Activated B cell treated with CpG ODN at 0.5 μM for 24 hours (primary cell): Measurements from ENCODE around the gene PPP6C. TPM values are rescaled to one million over a fixed set of nuclear protein-coding genes. Genes with fewer than 3 reads are reported as not detected.
"Not testable (repeated sequence)": the region's sequence is repeated elsewhere in the genome, so short reads cannot be mapped to it uniquely, and the experiment has no call there.

Experiments
- ATAC-seq: fragments of 200-7000 bp; cut with Tn5 transposase; one replicate; pipeline ENCODE4 v1.10.0; 2021; ENCODE audit warnings: low read depth, mild to moderate bottlenecking, moderate library complexity
- CTCF ChIA-PET: fragments of 350-600 bp; sonication (Branson Sonifier 250); formaldehyde crosslinking; loops from one replicate; lab custom pipeline; 2021; ENCODE audit warnings: antibody characterized with exemption; lab: Charles Lee
- POLR2A ChIA-PET: fragments of 350-600 bp; sonication (Branson Sonifier 250); formaldehyde crosslinking; loops from one replicate; lab custom pipeline; 2021; ENCODE audit warnings: antibody characterized with exemption; lab: Charles Lee
- DNase-seq: peaks from one replicate; pipeline ENCODE4 v3.0.0; 2022
- H3K27ac Mint-ChIP-seq: one replicate; pipeline ENCODE4 v1.8.0; 2020; ENCODE audit warnings: mixed read lengths
- H3K27me3 Mint-ChIP-seq: one replicate; pipeline ENCODE4 v1.8.0; 2021; ENCODE audit warnings: mixed read lengths
- H3K36me3 Mint-ChIP-seq: one replicate; pipeline ENCODE4 v1.8.0; 2021; ENCODE audit warnings: low read depth, mixed read lengths
- H3K4me1 Mint-ChIP-seq: one replicate; pipeline ENCODE4 v1.8.0; 2021; ENCODE audit warnings: mixed read lengths
- H3K4me3 Mint-ChIP-seq: one replicate; pipeline ENCODE4 v1.8.0; 2020; ENCODE audit warnings: mild to moderate bottlenecking, mixed read lengths
- H3K9me3 Mint-ChIP-seq: one replicate; pipeline ENCODE4 v1.8.0; 2020; ENCODE audit warnings: mixed read lengths
- CTCF ChIP-seq: fragments of 200-600 bp; IDR thresholded peaks from one replicate; pipeline ENCODE4 v1.8.0; 2022; ENCODE audit warnings: antibody characterized with exemption, mild to moderate bottlenecking
- intact Hi-C: fragments of 100-400 bp; cut with micrococcal nuclease; formaldehyde crosslinking; loops from one replicate; pipeline ENCODE4 v1.15.1; 2024
- total RNA-seq: library from RNA; stranded (reverse); gene quantifications from 2 replicates; pipeline ENCODE4 v1.2.3, GENCODE V29; 2022

The PPP6C gene
- total RNA-seq, 1 donor from 2014 or later, result 41.2 TPM

DNA sequence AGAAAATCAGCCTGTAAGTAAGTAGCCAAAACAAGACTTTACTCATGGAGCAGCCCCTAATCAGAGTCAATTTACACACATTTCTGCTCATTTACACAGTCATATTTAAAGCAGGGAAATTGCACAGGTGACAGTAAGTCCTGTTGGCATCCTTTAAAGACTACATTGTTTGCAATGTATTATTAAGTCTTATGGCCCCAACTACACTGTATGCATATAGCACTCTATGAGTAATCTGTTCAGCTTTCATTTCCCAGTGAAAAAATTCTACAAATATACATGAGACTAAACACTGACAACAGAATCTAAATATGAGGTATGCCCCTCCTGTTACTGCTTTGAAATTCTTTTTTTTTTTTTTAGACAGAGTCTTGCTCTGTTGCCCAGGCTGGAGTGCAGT lies 19.7 kb downstream of the PPP6C start:
- peaks cover 42% of the 10 kb centered on the region for H3K36me3 Mint-ChIP-seq
- ChIA-PET POLR2A (no interaction called here), CTCF (no interaction called here)
- H3K4me1 Mint-ChIP-seq, result peaks cover 13% of the 10 kb centered on the region
- intact Hi-C loops, result no loop called here
- ATAC-seq (no peak), DNase-seq (no peak)
- H3K9me3 Mint-ChIP-seq, result no peaks in the 10 kb centered on the region
- no peak overlapping the region for H3K27ac Mint-ChIP-seq
- TF ChIP-seq CTCF, result no peak
- H3K4me3 Mint-ChIP-seq, result no peak overlapping the region
- H3K27me3 Mint-ChIP-seq, result no peaks in the 10 kb centered on the region

DNA sequence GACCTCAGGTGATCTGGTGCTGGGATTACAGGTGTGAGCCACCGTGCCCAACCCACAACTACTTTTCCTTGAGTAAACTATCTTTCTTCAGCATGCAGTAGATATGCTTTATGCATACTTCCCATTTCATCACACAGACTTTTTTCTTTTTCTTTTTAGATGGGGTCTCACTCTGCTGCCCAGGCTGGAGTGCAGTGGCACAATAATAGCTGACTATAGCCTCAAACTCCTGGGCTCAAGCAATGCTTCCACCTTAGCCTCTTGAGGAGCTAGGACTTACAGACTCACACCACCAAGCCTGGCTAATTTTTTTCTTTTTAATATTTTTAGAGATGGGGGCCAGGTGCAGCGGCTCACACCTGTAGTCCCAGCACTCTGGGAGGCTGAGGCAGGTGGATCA lies 22.8 kb downstream of the PPP6C start:
- ChIA-PET CTCF (no interaction called here), POLR2A (no interaction called here)
- Mint-ChIP-seq H3K4me1 (no peaks in the 10 kb centered on the region), H3K9me3 (no peaks in the 10 kb centered on the region), H3K4me3 (no peak overlapping the region), H3K27ac (no peak overlapping the region), H3K27me3 (no peaks in the 10 kb centered on the region), H3K36me3 (peaks cover 42% of the 10 kb centered on the region)
- no peak for DNase-seq
- no peak for ATAC-seq
- intact Hi-C loops, result no loop called here
- no peak for TF ChIP-seq CTCF

DNA sequence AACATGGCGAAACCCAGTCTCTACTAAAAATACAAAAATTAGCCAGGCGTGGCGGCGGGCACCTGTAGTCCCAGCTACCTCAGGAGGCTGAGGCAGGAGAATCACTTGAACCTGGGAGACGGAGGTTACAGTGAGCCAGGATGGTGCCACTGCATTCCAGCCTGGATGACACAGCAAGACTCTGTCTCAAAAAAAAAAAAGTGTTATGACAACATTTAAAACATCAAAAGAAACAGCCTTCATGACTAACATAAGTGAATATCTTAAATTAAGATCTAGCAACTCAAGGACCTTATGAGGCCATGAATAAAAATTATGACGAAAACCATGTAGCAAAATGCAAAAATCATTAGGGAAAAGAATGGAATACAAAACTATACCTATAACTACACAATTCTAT lies 26.7 kb downstream of the PPP6C start:
- intact Hi-C loops, H3K9me3 Mint-ChIP-seq, POLR2A ChIA-PET, H3K27me3 Mint-ChIP-seq, CTCF ChIA-PET, H3K4me1 Mint-ChIP-seq, DNase-seq, H3K4me3 Mint-ChIP-seq, ATAC-seq, H3K27ac Mint-ChIP-seq: not testable (repeated sequence)
- peaks cover 30% of the 10 kb centered on the region for H3K36me3 Mint-ChIP-seq

GRCh38 chr9:125161284-125161918 lies 28.2 kb downstream of the PPP6C start:
- CTCF ChIA-PET, result no interaction called here
- no peaks in the 10 kb centered on the region for H3K9me3 Mint-ChIP-seq
- ATAC-seq (no peak), DNase-seq (no peak)
- no peaks in the 10 kb centered on the region for H3K27me3 Mint-ChIP-seq
- H3K4me1 Mint-ChIP-seq, result no peaks in the 10 kb centered on the region
- H3K27ac Mint-ChIP-seq, result no peak overlapping the region
- H3K36me3 Mint-ChIP-seq, result peaks cover 39% of the 10 kb centered on the region
- H3K4me3 Mint-ChIP-seq, result no peak overlapping the region
- intact Hi-C loops, result no loop called here
- POLR2A ChIA-PET, result interaction anchor here (0.5 to 0.7 kb wide), 2 partner anchors 18 to 1943 kb away, joined by 4 to 5 read pairs; partner anchors contain the start of gene SCAI
- TF ChIP-seq CTCF, result no peak

GRCh38 chr9:125160750-125161149 lies 28.9 kb downstream of the PPP6C start:
- Mint-ChIP-seq H3K9me3 (no peaks in the 10 kb centered on the region), H3K4me1 (no peaks in the 10 kb centered on the region), H3K36me3 (peaks cover 35% of the 10 kb centered on the region), H3K4me3 (no peak overlapping the region), H3K27me3 (no peaks in the 10 kb centered on the region), H3K27ac (no peak overlapping the region)
- CTCF ChIA-PET, result no interaction called here
- POLR2A ChIA-PET, result interaction anchor here (0.5 kb wide), 1 partner anchor 17 kb away, joined by 5 read pairs; the partner anchor contains the start of gene SCAI
- no peak for ATAC-seq
- intact Hi-C loops, result no loop called here
- DNase-seq, result no peak
- no peak for TF ChIP-seq CTCF

GRCh38 chr9:125156551-125156950 lies 33.1 kb downstream of the PPP6C start:
- ChIA-PET POLR2A (interaction anchor here (0.6 kb wide), 1 partner anchor 9 kb away, joined by 3 read pairs; no protein-coding TSS in a partner anchor), CTCF (no interaction called here)
- H3K4me1 Mint-ChIP-seq, result no peaks in the 10 kb centered on the region
- DNase-seq, result no peak
- no peak for ATAC-seq
- no peak for TF ChIP-seq CTCF
- peaks cover 57% of the 10 kb centered on the region for H3K36me3 Mint-ChIP-seq
- intact Hi-C loops, result no loop called here
- no peaks in the 10 kb centered on the region for H3K9me3 Mint-ChIP-seq
- H3K27ac Mint-ChIP-seq, result no peak overlapping the region
- H3K27me3 Mint-ChIP-seq, result no peaks in the 10 kb centered on the region
- H3K4me3 Mint-ChIP-seq, result no peak overlapping the region
